Measurements from ENCODE around the gene PREX1.

The PREX1 gene

GRCh38 chr20:48734104-48734749 lies 93.6 kb downstream of the PREX1 start:
- no peak for DNase-seq (ENCODE audit: low read depth in 3 of 3)

- no peak for DNase-seq (ENCODE audit: low read depth in 3 of 3)
These were observed 94.5 kb downstream of the PREX1 start for GRCh38 chr20:48733296-48733790.

GRCh38 chr20:48732081-48732829 lies 95.5 kb downstream of the PREX1 start:
- DNase-seq (ENCODE audit: low read depth in 3 of 3) = no peak

GRCh38 chr20:48731536-48731935 lies 96.3 kb downstream of the PREX1 start:
- DNase-seq (ENCODE audit: low read depth in 3 of 3) = no peak

- no peak for DNase-seq (ENCODE audit: low read depth in 3 of 3)
These were observed 96.8 kb downstream of the PREX1 start for GRCh38 chr20:48730977-48731376.

GRCh38 chr20:48729538-48729937 lies 98.3 kb downstream of the PREX1 start:
- DNase-seq (ENCODE audit: low read depth in 3 of 3) = no peak

- DNase-seq (ENCODE audit: low read depth in 3 of 3) = no peak
These were observed 99.6 kb downstream of the PREX1 start for GRCh38 chr20:48728042-48728825.

- DNase-seq (ENCODE audit: low read depth in 3 of 3) = no peak
These were observed 100.6 kb downstream of the PREX1 start for GRCh38 chr20:48727226-48727625.

GRCh38 chr20:48725555-48725991 lies 102.2 kb downstream of the PREX1 start:
- no peak for DNase-seq (ENCODE audit: low read depth in 3 of 3)

- no peak for DNase-seq (ENCODE audit: low read depth in 3 of 3)
These were observed 102.8 kb downstream of the PREX1 start for GRCh38 chr20:48724891-48725554.

- DNase-seq (ENCODE audit: low read depth in 3 of 3) = no peak
These were observed 103.4 kb downstream of the PREX1 start for GRCh38 chr20:48724382-48724781.

- no peak for DNase-seq (ENCODE audit: low read depth in 3 of 3)
These were observed 104.2 kb downstream of the PREX1 start for GRCh38 chr20:48723308-48724264.

GRCh38 chr20:48722737-48723191 lies 105.0 kb downstream of the PREX1 start:
- no peak for DNase-seq (ENCODE audit: low read depth in 3 of 3)

- no peak for DNase-seq (ENCODE audit: low read depth in 3 of 3)
These were observed 105.6 kb downstream of the PREX1 start for GRCh38 chr20:48722002-48722731.

- DNase-seq (ENCODE audit: low read depth in 3 of 3) = no peak
These were observed 106.3 kb downstream of the PREX1 start for GRCh38 chr20:48721324-48722001.

GRCh38 chr20:48720256-48720985 lies 107.4 kb downstream of the PREX1 start:
- no peak for DNase-seq (ENCODE audit: low read depth in 3 of 3)

GRCh38 chr20:48719598-48720255 lies 108.1 kb downstream of the PREX1 start:
- no peak for DNase-seq (ENCODE audit: low read depth in 3 of 3)

All from stimulated activated CD4-positive, alpha-beta T cell treated with anti-CD3 and anti-CD28 coated beads, TNF-alpha, amount 100 ng/mL, for 48 hours (primary cell).